GM19328 (cell line): ENCODE results near the gene MRPL11.
"Not testable (repeated sequence)": the region's sequence is repeated elsewhere in the genome, so short reads cannot be mapped to it uniquely, and the experiment has no call there.

Experiments used
- ATAC-seq: cut with Tn5 transposase; IDR thresholded peaks from one replicate; pipeline ENCODE4 v1.9.1; 2021; ENCODE audit warnings: mild to moderate bottlenecking, moderate library complexity; ENCODE audit not compliant: unreplicated experiment

MRPL11 gene

DNA sequence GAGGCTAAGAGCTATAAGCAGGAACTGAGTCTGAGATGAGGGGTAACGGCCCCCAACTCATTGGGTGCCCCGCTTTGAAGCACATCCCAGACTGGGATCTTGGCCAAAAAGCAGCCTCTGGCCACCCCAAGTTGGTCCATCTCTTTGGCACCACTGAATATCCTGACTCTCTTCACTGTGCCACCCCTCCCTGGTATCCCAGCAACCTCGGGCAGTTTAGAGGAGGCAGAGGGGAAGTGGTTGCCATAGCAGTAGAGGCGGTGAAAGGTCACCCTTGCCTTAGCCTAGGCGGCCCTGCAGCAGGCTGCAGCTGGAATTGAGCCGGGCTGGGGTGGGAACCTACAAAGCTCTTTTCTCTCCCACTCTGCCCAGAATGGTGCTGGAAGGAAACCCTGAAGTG is 29.1 kb upstream of the MRPL11 start:
- no peak for ATAC-seq

DNA sequence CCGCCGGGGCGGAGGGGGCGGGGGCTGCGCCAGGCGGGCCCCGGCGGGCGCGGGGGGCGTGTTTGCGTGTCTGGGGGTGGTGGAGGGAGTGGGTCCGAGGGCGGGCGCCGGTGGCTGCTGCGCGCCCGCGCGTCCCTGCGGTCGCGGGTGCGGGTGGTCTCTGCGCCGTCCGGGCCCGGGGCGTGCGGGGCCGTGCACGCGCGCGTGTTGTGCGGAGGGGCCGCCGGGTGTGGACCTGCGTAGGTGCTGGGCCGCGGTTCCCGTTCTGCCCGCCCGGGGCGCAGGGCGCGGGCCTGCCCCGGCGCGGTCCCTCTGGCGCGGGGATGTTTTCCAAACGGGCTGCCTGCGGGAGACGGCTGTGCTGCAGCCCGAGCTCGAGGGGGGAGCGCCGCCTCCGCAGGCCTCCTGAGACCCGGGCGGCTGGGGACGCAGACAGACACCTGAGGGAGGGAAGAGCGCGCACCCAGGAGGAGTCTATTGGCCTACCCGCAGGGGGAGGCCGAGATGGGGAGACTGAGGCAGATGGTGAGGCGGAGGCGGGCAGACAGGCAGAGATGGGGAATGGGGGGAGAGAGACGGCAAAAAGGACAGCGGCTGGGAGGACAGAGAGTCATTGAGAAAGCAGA is 28.5 kb upstream of the MRPL11 start:
- peak; percentile 24 for ATAC-seq

DNA sequence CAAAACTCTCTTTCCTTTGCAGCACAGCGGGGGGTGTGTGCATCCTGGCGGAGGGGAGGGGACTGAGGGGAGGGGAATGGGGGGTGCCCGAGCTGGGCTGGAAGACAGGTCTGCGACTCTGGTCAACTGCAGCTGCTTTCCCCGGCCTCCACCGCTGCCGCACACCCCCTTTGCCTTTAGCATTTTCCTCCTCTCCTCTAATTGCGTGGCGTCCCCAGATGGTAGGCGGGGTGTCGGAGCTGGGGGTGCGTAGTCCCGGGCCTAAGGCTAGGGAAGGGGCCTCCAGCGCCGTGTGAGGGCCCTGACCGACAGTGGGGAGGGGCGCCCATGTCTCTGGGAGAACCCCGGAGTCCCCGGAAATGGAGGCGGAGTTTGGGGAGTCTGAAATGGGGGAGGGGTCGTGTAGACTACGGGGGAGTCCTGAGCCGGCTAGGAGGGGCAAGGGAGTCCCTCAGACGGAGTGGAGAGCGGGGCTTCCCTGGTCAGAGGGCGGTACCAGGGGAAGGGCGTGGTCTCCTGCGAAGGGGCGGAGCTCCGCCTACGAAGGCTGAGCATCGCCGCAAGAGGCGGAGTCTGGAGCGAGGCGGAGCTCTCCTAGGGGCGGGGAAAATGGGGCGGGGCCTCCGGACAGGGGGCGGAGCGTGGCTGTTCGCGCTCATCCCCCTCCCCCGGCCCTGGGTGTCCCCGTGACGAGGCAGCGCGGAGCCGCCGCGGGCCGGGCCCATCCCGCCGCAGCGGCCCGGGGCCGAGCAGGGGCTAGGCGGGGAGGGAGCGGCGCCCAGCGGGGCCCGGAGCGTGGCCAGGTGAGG is 27.8 kb upstream of the MRPL11 start, which contains the start of gene PELI3:
PELI3 (plus strand) TSS at position 681 of the 809 bp plus-strand sequence. CDS start 1,224 bp downstream, outside the sequence.
- peak; percentile 66 for ATAC-seq

DNA sequence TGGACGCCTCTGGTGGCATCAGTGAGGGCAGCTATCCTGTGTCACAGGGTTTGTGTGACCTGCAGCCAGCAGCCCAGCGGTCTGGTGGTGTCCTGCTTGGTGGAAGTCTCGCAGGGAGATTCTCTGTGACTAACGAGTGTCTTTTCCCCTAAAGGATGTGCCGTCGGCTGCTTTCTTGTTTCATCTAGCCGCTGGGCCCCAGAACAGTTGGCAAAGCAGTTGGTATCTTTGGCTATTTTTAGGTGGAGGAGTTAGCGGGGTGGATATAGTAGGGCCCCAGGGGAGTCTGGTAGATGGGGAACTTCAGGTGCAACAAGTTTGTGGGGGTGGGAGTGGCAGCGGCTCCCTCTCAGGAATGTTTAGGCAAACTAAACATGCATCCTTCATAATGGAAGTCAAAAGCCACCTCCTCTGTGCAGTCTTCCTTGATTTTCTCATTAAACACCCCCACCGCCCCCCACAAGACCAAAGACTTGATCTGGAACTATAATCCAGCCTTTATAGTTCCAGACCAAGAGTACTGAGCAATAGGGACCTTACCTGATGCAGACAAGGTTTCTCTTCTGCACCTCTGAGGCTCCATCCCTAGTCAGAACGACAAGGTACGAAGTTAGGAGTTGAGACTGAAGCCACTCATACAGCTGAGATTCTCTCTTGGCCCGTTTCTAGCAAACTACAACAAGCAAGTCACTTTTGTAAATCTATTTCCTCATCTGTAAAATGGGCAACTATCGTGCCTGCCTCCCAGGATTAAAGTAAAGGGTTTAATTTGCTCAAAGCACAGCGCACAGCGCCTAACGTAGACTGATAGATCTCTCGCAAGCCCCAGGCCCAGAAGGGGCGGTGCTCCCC is 27.0 kb upstream of the MRPL11 start:
- ATAC-seq: no peak

DNA sequence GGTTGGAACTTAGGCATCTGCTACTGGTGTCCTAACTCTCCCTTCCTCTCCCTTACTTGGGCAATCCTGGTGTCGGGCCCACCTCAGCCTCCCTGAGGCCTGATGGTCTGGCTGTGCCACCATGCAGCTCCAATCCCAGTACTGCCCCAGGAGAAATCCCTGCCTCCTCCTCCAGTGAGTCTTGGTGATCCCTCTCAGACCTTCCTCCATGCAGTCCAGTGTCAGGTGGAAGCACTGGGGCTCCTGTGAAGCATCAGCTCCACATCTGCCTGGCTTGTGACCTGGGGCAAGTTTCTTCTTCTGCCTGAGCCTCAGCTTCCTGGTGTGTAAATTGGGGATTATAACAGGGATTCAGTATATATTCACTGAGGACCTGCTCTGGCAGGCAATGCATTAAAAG is 26.3 kb upstream of the MRPL11 start:
- ATAC-seq: no peak

DNA sequence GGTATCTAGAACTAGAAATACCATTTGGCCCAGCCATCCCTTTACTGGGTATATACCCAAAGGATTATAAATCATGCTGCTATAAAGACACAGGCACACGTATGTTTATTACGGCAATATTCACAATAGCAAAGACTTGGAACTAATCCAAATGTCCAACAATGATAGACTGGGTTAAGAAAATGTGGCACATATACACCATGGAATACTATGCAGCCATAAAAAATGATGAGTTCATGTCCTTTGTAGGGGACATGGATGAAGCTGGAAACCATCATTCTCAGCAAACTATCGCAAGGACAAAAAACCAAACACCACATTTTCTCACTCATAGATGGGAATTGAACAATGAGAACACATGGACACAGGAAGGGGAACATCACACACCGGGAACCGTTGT is 25.5 kb upstream of the MRPL11 start:
- not testable (repeated sequence) for ATAC-seq

DNA sequence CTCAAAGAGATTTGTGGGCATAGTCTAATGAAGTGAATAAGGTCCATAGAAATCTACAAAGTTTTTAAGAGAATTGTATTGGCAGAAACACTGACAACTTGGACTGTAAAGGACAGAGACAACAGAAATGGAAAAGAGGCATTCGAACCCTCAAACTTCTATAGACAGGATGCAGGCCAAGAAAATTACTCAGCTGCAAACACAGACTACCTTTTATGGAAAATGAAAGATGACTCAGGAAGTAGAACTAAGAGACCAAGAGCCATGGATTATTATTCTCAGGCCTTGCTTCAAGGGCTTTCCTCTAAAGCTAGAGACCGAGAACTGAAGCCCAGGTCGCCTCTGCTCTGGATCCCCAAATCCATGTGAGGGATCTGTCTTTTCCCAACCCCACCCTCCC is 24.3 kb upstream of the MRPL11 start:
- ATAC-seq: no peak

DNA sequence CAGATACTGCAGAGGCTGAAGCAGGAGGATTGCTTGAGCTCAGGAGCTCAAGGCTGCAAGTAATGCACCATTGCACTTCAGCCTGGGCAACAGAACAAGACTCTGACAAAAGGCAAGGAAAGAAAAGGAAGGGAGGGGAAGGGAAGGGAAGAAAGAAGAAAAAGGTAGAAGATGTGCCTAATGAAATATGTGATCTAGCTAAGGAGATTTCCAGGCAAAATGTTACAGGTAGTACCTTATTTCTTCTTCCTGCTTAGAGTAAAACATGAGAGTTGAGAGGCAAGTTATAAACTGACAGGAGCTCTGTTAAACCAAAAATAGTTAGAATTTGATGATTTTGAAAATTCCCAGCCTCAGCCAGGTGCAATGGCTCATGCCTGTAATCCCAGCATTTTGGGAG is 23.4 kb upstream of the MRPL11 start:
- ATAC-seq: no peak

DNA sequence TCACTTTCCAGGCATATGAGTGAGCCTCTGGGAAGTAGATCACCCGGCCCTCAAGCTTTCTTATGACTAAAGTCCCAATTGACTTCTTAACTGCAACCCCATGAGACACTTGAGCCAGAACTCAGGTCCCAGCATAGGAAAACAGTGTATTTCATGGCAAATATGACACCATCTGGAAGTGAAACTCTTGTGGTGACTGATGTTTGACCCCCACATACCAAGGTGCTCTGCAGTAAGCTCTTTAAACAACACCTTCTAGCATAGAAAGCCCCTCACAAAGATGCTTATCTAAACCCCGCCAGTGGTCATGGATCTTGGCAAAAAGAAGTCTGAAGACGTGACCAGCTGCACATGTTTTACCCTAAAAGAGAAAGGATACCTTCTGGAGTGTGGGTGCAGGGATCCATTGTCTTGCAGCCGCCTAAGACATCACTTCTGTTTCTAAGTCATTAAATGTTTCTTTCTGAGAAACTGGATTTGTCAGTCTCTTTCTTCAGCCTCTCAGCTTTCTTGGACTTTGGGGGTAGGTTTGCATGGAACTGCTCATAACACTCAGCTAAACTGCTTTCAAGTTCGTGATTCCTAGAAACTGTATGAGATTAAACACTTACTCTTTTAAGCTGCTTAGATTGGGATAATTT is 20.6 kb upstream of the MRPL11 start:
- ATAC-seq: no peak

DNA sequence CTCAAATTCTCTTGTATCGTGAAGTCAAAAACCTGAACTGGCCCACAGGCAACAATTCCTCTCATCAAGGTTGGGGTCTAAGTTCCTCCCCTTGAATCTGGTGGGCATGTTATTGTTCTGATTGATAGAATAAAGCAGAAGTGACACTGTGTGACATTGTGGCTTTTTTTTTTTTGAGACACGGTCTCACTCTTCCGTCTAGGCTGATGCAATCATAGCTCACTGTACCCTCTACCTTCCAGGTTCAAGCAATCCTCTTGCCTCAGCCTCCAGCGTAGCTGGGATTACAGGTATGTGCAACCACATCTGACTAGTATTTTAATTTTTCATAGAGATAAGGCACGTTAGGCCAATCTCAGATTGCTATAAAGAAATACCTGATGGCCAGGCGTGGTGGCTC is 19.2 kb upstream of the MRPL11 start:
- no peak for ATAC-seq

DNA sequence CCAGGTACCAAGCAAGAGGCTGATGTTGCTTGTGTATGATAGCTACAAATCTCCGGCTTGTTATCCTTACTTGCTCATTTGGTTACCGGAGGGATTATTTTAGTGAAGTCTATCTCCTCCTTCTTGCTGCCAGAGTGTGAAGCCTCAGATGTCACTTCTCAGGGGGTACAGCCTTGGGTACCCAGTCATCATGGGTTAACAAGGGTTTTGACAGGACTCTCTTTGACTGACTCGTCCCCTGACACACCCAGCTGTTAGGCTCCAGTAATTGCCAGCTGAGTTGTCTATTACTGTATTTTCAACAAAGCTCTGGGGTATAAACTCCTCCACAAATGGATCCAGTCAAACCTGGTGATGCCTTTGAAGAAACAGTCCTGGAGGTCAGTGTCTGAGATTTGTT is 16.2 kb upstream of the MRPL11 start:
- ATAC-seq: no peak

DNA sequence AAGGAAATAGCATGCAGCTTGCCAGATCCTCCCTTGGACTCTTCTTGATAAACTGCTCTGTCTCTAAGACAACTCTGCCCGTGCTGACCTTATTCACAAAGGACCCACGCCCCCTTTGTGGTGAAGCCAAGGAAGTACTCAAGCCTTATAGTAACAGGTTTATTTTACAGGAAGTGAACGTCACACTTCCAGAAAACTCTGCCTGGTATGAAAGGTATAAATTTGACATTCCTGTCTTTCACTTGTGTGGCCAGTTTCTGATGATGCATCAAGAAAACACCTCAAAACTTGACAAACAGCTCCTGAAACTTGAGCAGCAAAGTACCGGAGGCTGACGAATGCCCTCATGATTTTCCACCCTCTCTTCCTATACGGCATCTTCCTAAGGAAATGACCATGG is 15.6 kb upstream of the MRPL11 start:
- no peak for ATAC-seq

DNA sequence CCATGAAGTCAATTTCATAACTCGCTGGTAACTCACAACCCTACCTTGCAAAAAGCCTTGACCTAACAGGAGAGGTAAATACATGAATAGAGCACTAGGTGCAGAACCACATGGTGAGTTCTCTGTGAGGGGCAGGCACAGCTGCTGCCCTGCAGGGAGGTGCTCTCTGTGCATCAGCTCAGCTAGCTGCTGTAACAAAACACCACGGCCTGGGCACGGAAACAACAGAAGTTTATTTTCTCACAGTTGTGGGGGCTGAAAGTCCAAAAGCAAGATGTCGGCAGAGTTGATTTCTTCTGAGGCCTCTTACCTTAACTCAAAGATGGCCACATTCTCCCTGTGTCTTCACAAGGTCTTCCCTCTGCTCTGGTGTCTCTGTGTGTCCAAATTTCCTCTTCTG is 13.0 kb upstream of the MRPL11 start:
- no peak for ATAC-seq

DNA sequence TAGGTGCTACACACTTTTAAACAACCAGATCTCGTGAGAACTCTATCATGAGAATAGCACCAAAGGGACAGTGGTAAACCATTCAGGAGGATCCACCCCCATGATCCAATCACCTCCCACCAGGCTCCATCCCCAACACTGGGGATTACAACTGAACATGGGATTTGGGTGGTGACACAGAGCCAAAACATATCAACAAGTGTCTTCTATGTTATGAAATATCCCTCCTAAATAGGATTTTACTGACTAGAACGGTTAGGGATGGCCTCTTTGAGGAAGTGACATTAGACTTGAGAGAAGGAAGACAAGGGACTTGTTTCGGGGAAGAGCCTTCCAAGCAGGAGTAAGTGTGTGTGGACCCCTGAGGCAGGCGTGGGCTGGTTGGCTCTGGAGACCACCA is 11.9 kb upstream of the MRPL11 start:
- ATAC-seq: no peak

DNA sequence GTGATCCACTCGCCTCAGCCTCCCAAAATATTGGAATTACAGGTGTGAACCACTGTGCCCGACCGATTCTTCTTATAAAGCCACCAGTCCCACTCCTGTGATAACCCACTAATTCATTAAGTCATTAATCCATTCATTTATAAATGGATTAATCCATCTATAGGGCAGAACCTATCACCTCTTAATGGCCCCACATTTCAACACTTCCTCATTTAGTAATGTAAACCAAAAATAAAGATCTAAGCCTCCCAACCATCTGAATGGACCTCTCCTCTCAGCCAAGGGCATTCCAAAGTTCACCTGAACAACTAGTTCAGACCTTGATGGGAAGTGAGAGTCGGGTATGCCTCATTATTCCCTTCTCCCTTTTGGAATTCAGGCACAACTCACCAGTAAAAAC is 9.9 kb upstream of the MRPL11 start:
- no peak for ATAC-seq

DNA sequence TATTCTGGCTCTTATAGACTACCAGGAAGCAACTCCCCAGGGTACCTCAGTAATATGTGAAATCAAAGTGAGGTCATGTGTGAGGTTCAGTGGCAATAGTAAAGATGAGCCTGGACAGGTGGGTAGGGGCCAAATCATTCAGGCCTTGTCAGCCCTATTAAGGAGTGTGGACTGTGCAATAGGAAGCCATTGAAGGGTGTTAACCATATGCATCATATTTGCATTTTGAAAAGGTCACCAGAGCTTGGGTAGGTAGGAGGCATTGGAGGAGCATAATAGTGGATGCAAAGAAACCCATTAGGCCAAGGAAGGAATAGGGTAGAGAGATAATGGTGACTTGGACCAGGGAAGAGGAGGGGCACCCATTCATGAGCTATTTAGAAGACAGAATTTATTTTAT is 8.4 kb upstream of the MRPL11 start:
- ATAC-seq: no peak

DNA sequence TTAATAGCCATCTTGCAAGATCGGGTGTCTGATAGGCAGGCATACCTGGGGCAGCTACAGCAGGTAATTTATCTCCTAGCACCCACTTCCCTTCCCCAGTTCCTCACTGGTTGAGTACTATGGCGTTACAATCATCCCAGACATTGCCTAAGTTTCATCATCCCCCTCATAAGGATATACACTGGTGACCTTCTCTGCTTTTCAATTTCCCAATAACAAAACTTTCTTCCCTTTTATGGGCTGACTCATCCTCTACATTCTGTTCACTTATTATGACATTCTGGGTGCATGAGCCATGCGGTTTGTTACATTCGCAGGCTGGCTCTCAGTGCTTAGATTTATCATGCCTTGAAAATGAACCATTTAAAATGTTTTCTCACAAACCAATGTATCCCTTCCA is 5.0 kb upstream of the MRPL11 start:
- ATAC-seq: no peak

DNA sequence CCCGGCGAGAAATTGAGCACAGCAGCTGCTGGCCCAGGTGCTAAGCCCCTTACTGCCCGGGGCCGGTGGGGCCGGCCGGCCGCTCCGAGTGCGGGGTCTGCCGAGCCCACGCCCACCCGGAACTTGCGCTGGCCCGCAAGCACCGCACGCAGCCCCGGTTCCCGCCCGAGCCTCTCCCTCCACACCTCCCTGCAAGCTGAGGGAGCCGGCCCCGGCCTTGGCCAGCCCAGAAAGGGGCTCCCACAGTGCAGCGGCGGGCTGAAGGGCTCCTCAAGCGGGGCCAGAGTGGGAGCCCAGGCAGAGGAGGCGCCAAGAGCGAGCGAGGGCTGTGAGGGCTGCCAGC is 2.3 kb upstream of the MRPL11 start:
- not testable (repeated sequence) for ATAC-seq

DNA sequence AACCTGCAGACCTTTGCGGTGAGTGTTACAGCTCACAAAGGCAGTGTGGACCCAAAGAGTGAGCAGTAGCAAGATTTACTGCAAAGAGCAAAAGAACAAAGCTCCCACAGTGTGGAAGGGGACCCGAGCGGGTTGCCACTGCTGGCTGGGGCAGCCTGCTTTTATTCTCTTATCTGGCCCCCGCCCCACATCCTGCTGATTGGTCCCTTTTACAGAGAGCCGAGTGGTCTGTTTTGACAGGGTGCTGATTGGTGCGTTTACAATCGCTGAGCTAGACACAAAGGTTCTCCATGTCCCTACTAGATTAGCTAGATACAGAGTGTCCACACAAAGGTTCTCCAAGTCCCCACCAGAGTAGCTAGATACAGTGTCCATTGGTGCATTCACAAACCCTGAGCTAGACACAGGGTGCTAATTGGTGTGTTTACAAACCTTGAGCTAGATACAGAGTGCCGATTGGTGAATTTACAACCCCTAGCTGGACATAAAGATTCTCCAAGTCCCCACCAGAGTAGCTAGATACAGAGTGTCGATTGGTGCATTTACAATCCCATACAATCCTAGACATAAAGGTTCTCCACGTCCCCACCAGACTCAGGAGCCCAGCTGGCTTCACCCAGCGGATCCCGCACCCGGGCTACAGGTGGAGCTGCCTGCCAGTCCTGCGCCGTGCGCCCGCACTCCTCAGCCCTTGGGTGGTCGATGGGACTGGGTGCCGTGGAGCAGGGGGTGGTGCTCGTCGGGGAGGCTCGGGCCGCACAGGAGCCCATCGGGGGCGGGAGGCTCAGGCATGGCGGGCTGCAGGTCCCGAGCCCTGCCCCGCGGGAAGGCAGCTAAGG is 1.7 kb upstream of the MRPL11 start:
- ATAC-seq: not testable (repeated sequence)

DNA sequence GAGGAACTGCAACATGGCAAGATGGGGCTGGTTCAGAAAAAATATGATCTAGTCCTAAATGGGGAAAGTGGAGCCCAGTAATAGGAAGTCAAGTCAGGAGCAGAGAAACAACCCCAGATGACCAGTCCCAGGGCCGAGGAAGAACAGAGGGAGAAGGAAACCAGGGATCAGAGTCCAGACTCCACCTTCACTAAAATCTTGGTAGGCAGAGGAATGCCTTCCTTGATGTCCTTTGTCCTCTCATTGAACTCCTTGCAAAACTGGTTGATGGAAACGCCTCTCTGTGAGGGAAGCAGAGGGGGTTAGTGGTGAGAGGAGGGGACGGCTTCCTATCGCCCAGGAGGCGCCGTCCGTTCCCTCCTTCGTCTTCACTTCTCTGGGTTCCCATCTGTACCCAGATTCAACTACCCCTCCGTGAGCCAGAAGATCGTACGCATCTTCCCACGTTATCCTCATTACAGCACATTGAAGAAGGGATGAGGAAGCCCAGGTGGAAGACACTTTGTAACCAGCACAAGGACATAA is 607 bp downstream of the MRPL11 start:
- no peak for ATAC-seq
